PFSK-1 (cell line): Measurements from ENCODE around the gene PDZD2.

Source experiments
- FOXP2 ChIP-seq: optimal IDR thresholded peaks from 2 replicates; pipeline ENCODE3; 2011; ENCODE audit warnings: borderline replicate concordance, control low read depth, inconsistent platforms; ENCODE audit not compliant: insufficient read depth; ENCODE audit errors: extremely low read length, extremely low read depth
- POLR2AphosphoS5 ChIP-seq: IDR thresholded peaks from 2 replicates; pipeline ENCODE4 v1.6.1; 2012; ENCODE audit warnings: low read depth, mild to moderate bottlenecking, control low read depth, low read length, moderate library complexity
- REST ChIP-seq, 2 experiments: IDR thresholded peaks; 2 replicates each; pipeline versions ENCODE4 v1.6.1 to v1.8.0; 2011 to 2012; ENCODE audit warnings: low read depth in 2 of 2, low read length in 2 of 2, control low read depth in 1 of 2, inconsistent platforms in 1 of 2, mild to moderate bottlenecking in 1 of 2, moderate library complexity in 1 of 2; ENCODE audit not compliant: insufficient read depth in 1 of 2
- SIN3A ChIP-seq: IDR thresholded peaks from 2 replicates; pipeline ENCODE4 v1.6.1; 2012; ENCODE audit warnings: mild to moderate bottlenecking, low read length, moderate library complexity, borderline replicate concordance; ENCODE audit not compliant: insufficient read depth
- TAF1 ChIP-seq: IDR thresholded peaks from 2 replicates; pipeline ENCODE4 v1.6.1; 2012; ENCODE audit warnings: low read length, control low read depth, borderline replicate concordance; ENCODE audit not compliant: insufficient read depth

PDZD2 gene

GRCh38 chr5:31987985-31988710, 349.2 kb downstream of the PDZD2 start:
- TF ChIP-seq REST (IDR thresholded peaks at IDR 0.05; ENCODE audit: insufficient read depth in 1 of 2, low read depth in 2 of 2, low read length in 2 of 2) (no peak), POLR2AphosphoS5 (no peak), SIN3A (no peak), FOXP2 (no peak), TAF1 (no peak)

- no peak for TF ChIP-seq TAF1
- TF ChIP-seq POLR2AphosphoS5 = no peak
- no peak for TF ChIP-seq REST (IDR thresholded peaks at IDR 0.05; ENCODE audit: insufficient read depth in 1 of 2, low read depth in 2 of 2, low read length in 2 of 2)
- no peak for TF ChIP-seq SIN3A
- TF ChIP-seq FOXP2 = no peak
These were observed 351.2 kb downstream of the PDZD2 start for GRCh38 chr5:31990081-31990650.

- TF ChIP-seq TAF1 = no peak
- TF ChIP-seq REST (IDR thresholded peaks at IDR 0.05; ENCODE audit: insufficient read depth in 1 of 2, low read depth in 2 of 2, low read length in 2 of 2) = no peak
- TF ChIP-seq POLR2AphosphoS5 = no peak
- no peak for TF ChIP-seq SIN3A
- no peak for TF ChIP-seq FOXP2
These were observed 351.8 kb downstream of the PDZD2 start for GRCh38 chr5:31990701-31991110.

GRCh38 chr5:31992377-31992776, 353.4 kb downstream of the PDZD2 start:
- TF ChIP-seq FOXP2 = no peak
- TF ChIP-seq SIN3A = no peak
- no peak for TF ChIP-seq POLR2AphosphoS5
- TF ChIP-seq TAF1 = no peak
- TF ChIP-seq REST (IDR thresholded peaks at IDR 0.05; ENCODE audit: insufficient read depth in 1 of 2, low read depth in 2 of 2, low read length in 2 of 2) = no peak
